Liver (tissue), 3 donors: ENCODE measurements around the gene PIK3CG.

Source experiments
- FOXA1 ChIP-seq: IDR thresholded peaks from 2 replicates; pipeline ENCODE4 v1.6.1; 2016; ENCODE audit warnings: antibody characterized with exemption
- GABPA ChIP-seq, 2 donors: IDR thresholded peaks in 1 of 2; conservative IDR thresholded peaks in 1 of 2; 2 replicates each; pipeline ENCODE4 v1.6.1; 2016; ENCODE audit warnings: antibody characterized with exemption in 2 of 2, mild to moderate bottlenecking in 1 of 2, moderate library complexity in 1 of 2
- RAD21 ChIP-seq, 2 donors: IDR thresholded peaks; 2 replicates each; pipeline ENCODE4 v1.6.1; 2016; ENCODE audit warnings: antibody characterized with exemption in 2 of 2, mild to moderate bottlenecking in 2 of 2
- RXRA ChIP-seq, 2 donors: IDR thresholded peaks; 2 replicates each; pipeline ENCODE4 v1.6.1; 2017 to 2018; ENCODE audit warnings: antibody characterized with exemption in 2 of 2, mild to moderate bottlenecking in 1 of 2
- SP1 ChIP-seq: IDR thresholded peaks from 2 replicates; pipeline ENCODE4 v1.6.1; 2018; ENCODE audit warnings: antibody characterized with exemption, mild to moderate bottlenecking
- YY1 ChIP-seq: IDR thresholded peaks from 2 replicates; pipeline ENCODE4 v1.6.1; 2016; ENCODE audit warnings: antibody characterized with exemption, mild to moderate bottlenecking
- TF ChIP-seq, protein P1 (sequence below): fragments of 150-350 bp; IDR thresholded peaks from 2 replicates; pipeline ENCODE4 v1.5.1; 2017; ENCODE audit warnings: improper control_type of control experiment, low read depth, low read length; ENCODE audit not compliant: missing input control
- TF ChIP-seq, protein P2 (sequence below): IDR thresholded peaks from 2 replicates; pipeline ENCODE4 v1.6.1; 2016; ENCODE audit warnings: antibody characterized with exemption
- TF ChIP-seq, protein P3 (sequence below): IDR thresholded peaks from 2 replicates; pipeline ENCODE4 v1.6.1; 2016; ENCODE audit warnings: antibody characterized with exemption
- donor health status: healthy.
- donor health status: healthy.

DNA sequence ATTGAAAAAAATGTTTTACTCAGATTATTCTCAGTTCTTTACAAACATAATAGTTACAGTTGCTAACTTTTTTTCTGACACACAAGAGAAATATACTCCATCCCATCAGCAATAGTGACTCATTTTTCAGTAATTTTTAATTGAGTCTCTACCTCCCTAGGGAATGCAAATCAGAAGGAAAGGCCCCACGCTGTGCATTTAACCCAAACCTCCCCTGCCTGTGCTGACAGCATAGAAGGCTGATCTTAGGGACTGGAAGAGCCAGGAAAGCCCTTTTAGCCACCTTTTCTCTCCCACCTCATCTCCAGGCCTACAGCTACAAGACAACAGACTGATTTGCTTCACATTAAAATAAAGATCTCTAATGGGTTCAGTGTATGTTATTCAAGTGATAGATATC is 24.7 kb upstream of the PIK3CG start:
- no peak for TF ChIP-seq YY1
- TF ChIP-seq, protein P1, sequence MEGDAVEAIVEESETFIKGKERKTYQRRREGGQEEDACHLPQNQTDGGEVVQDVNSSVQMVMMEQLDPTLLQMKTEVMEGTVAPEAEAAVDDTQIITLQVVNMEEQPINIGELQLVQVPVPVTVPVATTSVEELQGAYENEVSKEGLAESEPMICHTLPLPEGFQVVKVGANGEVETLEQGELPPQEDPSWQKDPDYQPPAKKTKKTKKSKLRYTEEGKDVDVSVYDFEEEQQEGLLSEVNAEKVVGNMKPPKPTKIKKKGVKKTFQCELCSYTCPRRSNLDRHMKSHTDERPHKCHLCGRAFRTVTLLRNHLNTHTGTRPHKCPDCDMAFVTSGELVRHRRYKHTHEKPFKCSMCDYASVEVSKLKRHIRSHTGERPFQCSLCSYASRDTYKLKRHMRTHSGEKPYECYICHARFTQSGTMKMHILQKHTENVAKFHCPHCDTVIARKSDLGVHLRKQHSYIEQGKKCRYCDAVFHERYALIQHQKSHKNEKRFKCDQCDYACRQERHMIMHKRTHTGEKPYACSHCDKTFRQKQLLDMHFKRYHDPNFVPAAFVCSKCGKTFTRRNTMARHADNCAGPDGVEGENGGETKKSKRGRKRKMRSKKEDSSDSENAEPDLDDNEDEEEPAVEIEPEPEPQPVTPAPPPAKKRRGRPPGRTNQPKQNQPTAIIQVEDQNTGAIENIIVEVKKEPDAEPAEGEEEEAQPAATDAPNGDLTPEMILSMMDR = no peak
- TF ChIP-seq GABPA (IDR thresholded peaks at IDR 0.05 in 1 of 2, conservative IDR thresholded peaks at IDR 0.05 in 1 of 2) = no peak
- no peak for TF ChIP-seq RAD21 (IDR thresholded peaks at IDR 0.05)
- TF ChIP-seq RXRA (IDR thresholded peaks at IDR 0.05) = no peak
- TF ChIP-seq, protein P2, sequence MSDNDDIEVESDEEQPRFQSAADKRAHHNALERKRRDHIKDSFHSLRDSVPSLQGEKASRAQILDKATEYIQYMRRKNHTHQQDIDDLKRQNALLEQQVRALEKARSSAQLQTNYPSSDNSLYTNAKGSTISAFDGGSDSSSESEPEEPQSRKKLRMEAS = no peak
- TF ChIP-seq FOXA1 = no peak
- TF ChIP-seq SP1 = no peak
- TF ChIP-seq, protein P3, sequence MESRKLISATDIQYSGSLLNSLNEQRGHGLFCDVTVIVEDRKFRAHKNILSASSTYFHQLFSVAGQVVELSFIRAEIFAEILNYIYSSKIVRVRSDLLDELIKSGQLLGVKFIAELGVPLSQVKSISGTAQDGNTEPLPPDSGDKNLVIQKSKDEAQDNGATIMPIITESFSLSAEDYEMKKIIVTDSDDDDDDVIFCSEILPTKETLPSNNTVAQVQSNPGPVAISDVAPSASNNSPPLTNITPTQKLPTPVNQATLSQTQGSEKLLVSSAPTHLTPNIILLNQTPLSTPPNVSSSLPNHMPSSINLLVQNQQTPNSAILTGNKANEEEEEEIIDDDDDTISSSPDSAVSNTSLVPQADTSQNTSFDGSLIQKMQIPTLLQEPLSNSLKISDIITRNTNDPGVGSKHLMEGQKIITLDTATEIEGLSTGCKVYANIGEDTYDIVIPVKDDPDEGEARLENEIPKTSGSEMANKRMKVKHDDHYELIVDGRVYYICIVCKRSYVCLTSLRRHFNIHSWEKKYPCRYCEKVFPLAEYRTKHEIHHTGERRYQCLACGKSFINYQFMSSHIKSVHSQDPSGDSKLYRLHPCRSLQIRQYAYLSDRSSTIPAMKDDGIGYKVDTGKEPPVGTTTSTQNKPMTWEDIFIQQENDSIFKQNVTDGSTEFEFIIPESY = no peak
